CD14-positive monocyte (primary cell): ENCODE results near the gene RAPGEF1. TPM values are rescaled to one million over a fixed set of nuclear protein-coding genes. Genes with fewer than 3 reads are reported as not detected.

Experiments used
- DNase-seq, 3 donors: peaks; one replicate each; pipeline ENCODE4 v3.0.0-alpha.2; 2011 to 2022
- H2AFZ ChIP-seq: 2 replicates; pipeline ENCODE4 v1.6.0; 2012; ENCODE audit warnings: mild to moderate bottlenecking, low read depth, low read length, inconsistent platforms; ENCODE audit not compliant: insufficient read depth, poor library complexity, severe bottlenecking
- H3K27ac ChIP-seq, 2 donors: 1 replicate in 1 of 2; 2 replicates in 1 of 2; pipeline ENCODE4 v1.5.1; 2012 to 2013; ENCODE audit warnings: low read length in 2 of 2, control low read depth in 1 of 2, inconsistent platforms in 1 of 2, low read depth in 1 of 2, mild to moderate bottlenecking in 1 of 2
- H3K27me3 ChIP-seq, 2 donors: one replicate each; pipeline versions ENCODE4 v1.6.0 to v1.6.1; 2011 to 2013; ENCODE audit warnings: low read length in 2 of 2; ENCODE audit not compliant: control insufficient read depth in 2 of 2, insufficient read depth in 2 of 2
- H3K36me3 ChIP-seq, 2 donors: replicated peaks in 1 of 2; 1 replicate in 1 of 2; 2 replicates in 1 of 2; pipeline versions ENCODE4 v1.5.1 to v1.6.1; 2012 to 2013; ENCODE audit warnings: low read length in 2 of 2, control low read depth in 1 of 2, inconsistent platforms in 1 of 2, mild to moderate bottlenecking in 1 of 2; ENCODE audit not compliant: insufficient read depth in 2 of 2, control insufficient read depth in 1 of 2
- H3K4me1 ChIP-seq, 2 donors: 1 replicate in 1 of 2; 2 replicates in 1 of 2; pipeline versions ENCODE4 v1.5.1 to v1.6.1; 2012 to 2013; ENCODE audit warnings: low read length in 2 of 2, control low read depth in 1 of 2, inconsistent platforms in 1 of 2, mild to moderate bottlenecking in 1 of 2, moderate library complexity in 1 of 2; ENCODE audit not compliant: insufficient read depth in 2 of 2, control insufficient read depth in 1 of 2
- H3K4me2 ChIP-seq: replicated peaks from 2 replicates; pipeline ENCODE3; 2012; ENCODE audit warnings: low read length, moderate library complexity, mild to moderate bottlenecking; ENCODE audit not compliant: poor library complexity, severe bottlenecking; ENCODE audit errors: extremely low read depth
- H3K4me3 ChIP-seq, 3 experiments: fragments of 200-600 bp in 1 of 3; sonication (generic) in 1 of 3; replicated peaks in 1 of 3; 1 replicate in 2 of 3; 2 replicates in 1 of 3; pipeline ENCODE4 v1.5.1; 2011 to 2013; ENCODE audit warnings: low read length in 3 of 3, mild to moderate bottlenecking in 3 of 3, control low read depth in 2 of 3, low read depth in 2 of 3, inconsistent platforms in 1 of 3, moderate library complexity in 1 of 3
- H3K79me2 ChIP-seq: 2 replicates; pipeline ENCODE4 v1.6.0; 2012; ENCODE audit warnings: mild to moderate bottlenecking, control low read depth, inconsistent platforms, low read length, moderate library complexity; ENCODE audit not compliant: insufficient read depth
- H3K9ac ChIP-seq: 2 replicates; pipeline ENCODE4 v1.6.0; 2017; ENCODE audit warnings: low read length, mild to moderate bottlenecking; ENCODE audit not compliant: insufficient read depth, poor library complexity, severe bottlenecking
- H3K9me3 ChIP-seq, 2 donors: replicated peaks in 1 of 2; 1 replicate in 1 of 2; 2 replicates in 1 of 2; pipeline versions ENCODE4 v1.5.1 to v1.6.1; 2012 to 2013; ENCODE audit warnings: low read length in 2 of 2, control low read depth in 1 of 2; ENCODE audit not compliant: control insufficient read depth in 1 of 2, insufficient read depth in 1 of 2
- H4K20me1 ChIP-seq: 2 replicates; pipeline ENCODE4 v1.6.0; 2012; ENCODE audit warnings: mild to moderate bottlenecking, low read length, control low read depth, moderate library complexity; ENCODE audit not compliant: insufficient read depth
- H3K27ac Mint-ChIP-seq, 7 donors: one replicate each; pipeline ENCODE4 v1.8.0; 2020; ENCODE audit warnings: mild to moderate bottlenecking in 7 of 7, mixed read lengths in 7 of 7, moderate library complexity in 6 of 7, inconsistent platforms in 2 of 7
- H3K27me3 Mint-ChIP-seq, 3 donors: one replicate each; pipeline ENCODE4 v1.8.0; 2021 to 2022; ENCODE audit warnings: low read depth in 3 of 3, mild to moderate bottlenecking in 3 of 3, mixed read lengths in 3 of 3, moderate library complexity in 3 of 3, inconsistent platforms in 1 of 3
- H3K36me3 Mint-ChIP-seq, 2 donors: one replicate each; pipeline ENCODE4 v1.8.0; 2020; ENCODE audit warnings: mixed read lengths in 2 of 2, inconsistent platforms in 1 of 2, mild to moderate bottlenecking in 1 of 2
- H3K4me1 Mint-ChIP-seq: one replicate; pipeline ENCODE4 v1.8.0; 2020; ENCODE audit warnings: mild to moderate bottlenecking, mixed read lengths
- H3K4me3 Mint-ChIP-seq, 2 donors: one replicate each; pipeline ENCODE4 v1.8.0; 2020; ENCODE audit warnings: mild to moderate bottlenecking in 2 of 2, mixed read lengths in 2 of 2, moderate library complexity in 1 of 2
- H3K9me3 Mint-ChIP-seq, 7 donors: one replicate each; pipeline ENCODE4 v1.8.0; 2020 to 2022; ENCODE audit warnings: mixed read lengths in 7 of 7, mild to moderate bottlenecking in 6 of 7, moderate library complexity in 6 of 7, inconsistent platforms in 2 of 7
- WGBS: methylation state at CpG from one replicate; pipeline ENCODE4 v1.1.5; 2013; ENCODE audit warnings: missing lambda C conversion rate; ENCODE audit not compliant: insufficient coverage; 5-methylcytosine and 5-hydroxymethylcytosine counted together
- intact Hi-C, 2 donors: fragments of 100-400 bp; cut with micrococcal nuclease; formaldehyde crosslinking; loops; one replicate each; pipeline versions ENCODE4 v1.15.0 to v1.15.1; 2023
- polyA plus RNA-seq, 3 donors: library from polyadenylated mRNA; depleted of rRNA in 1 of 3; unstranded in 2 of 3; stranded (reverse) in 1 of 3; fragments of 300-500 nt in 2 of 3; fragments of >200 nt in 1 of 3; fragmentation: Illumina TruSeq in 2 of 3; gene quantifications; 1 replicate in 2 of 3; 2 replicates in 1 of 3; pipeline ENCODE4 v1.2.3, GENCODE V29; 2012 to 2021
- TF ChIP-seq, protein P1 (sequence below): fragments of 200-600 bp; IDR thresholded peaks from one replicate; pipeline ENCODE4 v1.8.0; 2022; ENCODE audit warnings: antibody characterized with exemption, mild to moderate bottlenecking

The RAPGEF1 gene
- polyA plus RNA-seq, 3 donors = 1.7 to 71.7 (median 3.0) TPM

DNA sequence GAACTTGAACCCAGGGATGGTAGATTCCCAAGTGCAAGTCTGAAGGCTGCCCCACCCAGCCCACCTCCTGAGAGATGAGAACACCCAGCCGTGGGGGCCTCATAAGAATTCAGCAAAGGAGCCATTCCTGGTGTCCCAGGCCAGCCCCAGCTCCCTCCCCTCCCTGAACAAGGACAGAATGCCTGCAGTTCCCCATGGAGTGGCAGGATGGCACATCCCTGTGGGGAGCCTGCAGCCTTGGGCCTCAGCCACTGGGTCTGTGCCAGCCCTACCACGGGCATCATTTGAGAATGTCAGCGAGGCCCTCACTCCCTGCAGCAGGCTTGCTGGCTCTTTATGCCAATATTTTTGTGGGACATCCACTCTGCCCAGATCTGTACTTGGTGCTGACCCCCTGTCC, 36.2 kb upstream of the RAPGEF1 start:
- Mint-ChIP-seq H3K4me1 (no peaks in the 10 kb centered on the region), H3K27ac (no peak overlapping the region), H3K27me3 (peaks cover 4 to 8% (median 5%) of the 10 kb centered on the region in 3 donors), H3K36me3 (no peaks in the 10 kb centered on the region), H3K4me3 (no peak overlapping the region), H3K9me3 (peaks cover 0 to 1% (median 0%) of the 10 kb centered on the region in 7 donors)
- TF ChIP-seq, protein P1, sequence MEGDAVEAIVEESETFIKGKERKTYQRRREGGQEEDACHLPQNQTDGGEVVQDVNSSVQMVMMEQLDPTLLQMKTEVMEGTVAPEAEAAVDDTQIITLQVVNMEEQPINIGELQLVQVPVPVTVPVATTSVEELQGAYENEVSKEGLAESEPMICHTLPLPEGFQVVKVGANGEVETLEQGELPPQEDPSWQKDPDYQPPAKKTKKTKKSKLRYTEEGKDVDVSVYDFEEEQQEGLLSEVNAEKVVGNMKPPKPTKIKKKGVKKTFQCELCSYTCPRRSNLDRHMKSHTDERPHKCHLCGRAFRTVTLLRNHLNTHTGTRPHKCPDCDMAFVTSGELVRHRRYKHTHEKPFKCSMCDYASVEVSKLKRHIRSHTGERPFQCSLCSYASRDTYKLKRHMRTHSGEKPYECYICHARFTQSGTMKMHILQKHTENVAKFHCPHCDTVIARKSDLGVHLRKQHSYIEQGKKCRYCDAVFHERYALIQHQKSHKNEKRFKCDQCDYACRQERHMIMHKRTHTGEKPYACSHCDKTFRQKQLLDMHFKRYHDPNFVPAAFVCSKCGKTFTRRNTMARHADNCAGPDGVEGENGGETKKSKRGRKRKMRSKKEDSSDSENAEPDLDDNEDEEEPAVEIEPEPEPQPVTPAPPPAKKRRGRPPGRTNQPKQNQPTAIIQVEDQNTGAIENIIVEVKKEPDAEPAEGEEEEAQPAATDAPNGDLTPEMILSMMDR = no peak
- H2AFZ ChIP-seq = no peak overlapping the region
- no peak overlapping the region for H3K27ac ChIP-seq
- H3K36me3 ChIP-seq = no peaks in the 10 kb centered on the region
- no peak overlapping the region for H3K9ac ChIP-seq
- no peaks in the 10 kb centered on the region for H4K20me1 ChIP-seq
- H3K4me3 ChIP-seq = no peak overlapping the region
- WGBS = 47% methylated on average over 3 of the region's 3 CpGs
- DNase-seq = no peak
- intact Hi-C loops = no loop called here
- H3K9me3 ChIP-seq = no peaks in the 10 kb centered on the region
- no peaks in the 10 kb centered on the region for H3K27me3 ChIP-seq
- no peaks in the 10 kb centered on the region for H3K79me2 ChIP-seq
- no peaks in the 10 kb centered on the region for H3K4me1 ChIP-seq
- H3K4me2 ChIP-seq = no peak overlapping the region

DNA sequence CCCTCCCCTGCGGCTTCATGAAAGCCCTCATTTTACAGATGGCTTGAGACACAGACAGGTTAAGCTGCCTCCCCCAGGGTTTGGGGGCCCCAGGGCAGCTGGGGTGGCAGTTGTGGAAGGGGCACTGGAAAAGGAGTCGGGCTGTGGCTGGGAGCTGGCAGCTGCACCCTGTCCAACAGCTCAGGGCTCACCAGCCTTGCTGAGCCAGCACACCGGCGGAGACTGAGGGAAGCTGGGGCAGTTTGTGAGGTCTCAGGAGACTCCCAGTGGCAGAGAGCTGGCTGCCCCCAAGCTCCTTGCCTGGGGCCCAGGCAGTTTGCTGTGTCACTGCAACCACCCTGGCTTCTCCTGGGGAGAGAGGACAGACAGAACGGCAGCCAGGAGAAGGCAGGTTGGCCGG, 34.8 kb upstream of the RAPGEF1 start:
- no peak for DNase-seq
- no peak overlapping the region for H3K27ac Mint-ChIP-seq
- no peaks in the 10 kb centered on the region for H4K20me1 ChIP-seq
- intact Hi-C loops = no loop called here
- H3K27ac ChIP-seq = no peak overlapping the region
- no peaks in the 10 kb centered on the region for H3K36me3 ChIP-seq
- H2AFZ ChIP-seq = no peak overlapping the region
- no peaks in the 10 kb centered on the region for H3K4me1 Mint-ChIP-seq
- no peak overlapping the region for H3K4me3 ChIP-seq
- H3K4me3 Mint-ChIP-seq = no peak overlapping the region
- H3K36me3 Mint-ChIP-seq = no peaks in the 10 kb centered on the region
- H3K27me3 Mint-ChIP-seq = peaks cover 4 to 11% (median 5%) of the 10 kb centered on the region in 3 donors
- WGBS = 97% methylated on average over 5 of the region's 6 CpGs
- H3K9me3 Mint-ChIP-seq = no peaks in the 10 kb centered on the region
- H3K4me2 ChIP-seq = no peak overlapping the region
- H3K27me3 ChIP-seq = peaks cover 0 to 3% of the 10 kb centered on the region in 2 donors
- H3K9ac ChIP-seq = no peak overlapping the region
- no peaks in the 10 kb centered on the region for H3K4me1 ChIP-seq
- H3K79me2 ChIP-seq = no peaks in the 10 kb centered on the region
- TF ChIP-seq, protein P1 = no peak
- no peaks in the 10 kb centered on the region for H3K9me3 ChIP-seq
